IPS-20b (cell line): ENCODE data around the gene PTPRN2.

Source experiments
- H3K27ac ChIP-seq: one replicate; pipeline ENCODE4 v1.5.1; 2013; ENCODE audit warnings: low read length
- H3K27me3 ChIP-seq: 2 replicates; pipeline ENCODE4 v1.6.1; 2013; ENCODE audit warnings: mild to moderate bottlenecking, low read length, inconsistent platforms; ENCODE audit not compliant: insufficient read depth
- H3K36me3 ChIP-seq: 2 replicates; pipeline ENCODE4 v1.6.1; 2013; ENCODE audit warnings: low read depth, mild to moderate bottlenecking, inconsistent platforms, low read length, moderate library complexity; ENCODE audit not compliant: insufficient read depth
- H3K4me1 ChIP-seq: 2 replicates; pipeline ENCODE4 v1.6.1; 2013; ENCODE audit warnings: mild to moderate bottlenecking, control low read depth, inconsistent platforms, low read length, moderate library complexity; ENCODE audit not compliant: insufficient read depth
- H3K4me3 ChIP-seq: 2 replicates; pipeline ENCODE4 v1.5.1; 2013; ENCODE audit warnings: mild to moderate bottlenecking, low read length, inconsistent platforms
- H3K9ac ChIP-seq: 2 replicates; pipeline ENCODE4 v1.6.1; 2013; ENCODE audit warnings: low read depth, mild to moderate bottlenecking, inconsistent platforms, low read length, moderate library complexity
- H3K9me3 ChIP-seq: 2 replicates; pipeline ENCODE4 v1.6.1; 2013; ENCODE audit warnings: mild to moderate bottlenecking, low read depth, low read length, inconsistent platforms; ENCODE audit not compliant: insufficient read depth

PTPRN2 gene

GRCh38 chr7:157797361-157797760 lies 790.3 kb downstream of the PTPRN2 start:
- Histone ChIP-seq H3K4me1 (peaks cover 8% of the 10 kb centered on the region; the same call in 1 of the 2 replicates), H3K27ac (no peak overlapping the region), H3K36me3 (no peaks in the 10 kb centered on the region), H3K9ac (no peak overlapping the region), H3K4me3 (no peak overlapping the region), H3K9me3 (peaks cover 47% of the 10 kb centered on the region), H3K27me3 (no peaks in the 10 kb centered on the region)

- H3K4me3 ChIP-seq, result no peak overlapping the region
- no peak overlapping the region for H3K9ac ChIP-seq
- H3K27me3 ChIP-seq, result no peaks in the 10 kb centered on the region
- no peak overlapping the region for H3K27ac ChIP-seq
- no peaks in the 10 kb centered on the region for H3K36me3 ChIP-seq
- peaks cover 8% of the 10 kb centered on the region; the same call in 1 of the 2 replicates for H3K4me1 ChIP-seq
- peaks cover 42% of the 10 kb centered on the region for H3K9me3 ChIP-seq
Observed at GRCh38 chr7:157796846-157797245, 790.8 kb downstream of the PTPRN2 start.

- no peak overlapping the region for H3K27ac ChIP-seq
- no peaks in the 10 kb centered on the region for H3K36me3 ChIP-seq
- peaks cover 44% of the 10 kb centered on the region for H3K9me3 ChIP-seq
- no peaks in the 10 kb centered on the region for H3K27me3 ChIP-seq
- no peak overlapping the region for H3K9ac ChIP-seq
- H3K4me3 ChIP-seq, result no peak overlapping the region
- peaks cover 8% of the 10 kb centered on the region; the same call in 1 of the 2 replicates for H3K4me1 ChIP-seq
Observed at GRCh38 chr7:157795643-157796042, 792.0 kb downstream of the PTPRN2 start.

GRCh38 chr7:157795199-157795598 lies 792.4 kb downstream of the PTPRN2 start:
- peaks cover 8% of the 10 kb centered on the region; the same call in 1 of the 2 replicates for H3K4me1 ChIP-seq
- H3K9ac ChIP-seq, result no peak overlapping the region
- H3K27ac ChIP-seq, result no peak overlapping the region
- no peaks in the 10 kb centered on the region for H3K36me3 ChIP-seq
- H3K27me3 ChIP-seq, result no peaks in the 10 kb centered on the region
- H3K9me3 ChIP-seq, result peaks cover 44% of the 10 kb centered on the region
- no peak overlapping the region for H3K4me3 ChIP-seq

GRCh38 chr7:157794746-157795065 lies 792.9 kb downstream of the PTPRN2 start:
- Histone ChIP-seq H3K4me3 (0 out of 2 replicates have a peak overlapping the region, but pooled peaks have one; percentile 32), H3K36me3 (no peaks in the 10 kb centered on the region), H3K27ac (no peak overlapping the region), H3K27me3 (no peaks in the 10 kb centered on the region), H3K9ac (no peak overlapping the region), H3K9me3 (peaks cover 44% of the 10 kb centered on the region), H3K4me1 (peaks cover 8% of the 10 kb centered on the region; the same call in 1 of the 2 replicates)

- no peak overlapping the region for H3K27ac ChIP-seq
- H3K36me3 ChIP-seq, result no peaks in the 10 kb centered on the region
- H3K4me3 ChIP-seq, result 0 out of 2 replicates have a peak overlapping the region, but pooled peaks have one; percentile 32
- peaks cover 8% of the 10 kb centered on the region; the same call in 1 of the 2 replicates for H3K4me1 ChIP-seq
- no peaks in the 10 kb centered on the region for H3K27me3 ChIP-seq
- H3K9ac ChIP-seq, result no peak overlapping the region
- peaks cover 46% of the 10 kb centered on the region for H3K9me3 ChIP-seq
Observed at GRCh38 chr7:157793973-157794745, 793.5 kb downstream of the PTPRN2 start.

GRCh38 chr7:157793087-157793353 lies 794.6 kb downstream of the PTPRN2 start:
- Histone ChIP-seq H3K36me3 (no peaks in the 10 kb centered on the region), H3K9ac (no peak overlapping the region), H3K4me1 (peaks cover 8% of the 10 kb centered on the region; the same call in 1 of the 2 replicates), H3K9me3 (peaks cover 44% of the 10 kb centered on the region), H3K4me3 (no peak overlapping the region), H3K27me3 (no peaks in the 10 kb centered on the region), H3K27ac (no peak overlapping the region)

- Histone ChIP-seq H3K36me3 (no peaks in the 10 kb centered on the region), H3K9me3 (peaks cover 44% of the 10 kb centered on the region), H3K4me3 (no peak overlapping the region), H3K27me3 (no peaks in the 10 kb centered on the region), H3K9ac (no peak overlapping the region), H3K4me1 (peaks cover 8% of the 10 kb centered on the region; the same call in 1 of the 2 replicates), H3K27ac (no peak overlapping the region)
Observed at GRCh38 chr7:157792241-157793086, 795.2 kb downstream of the PTPRN2 start.

- H3K27ac ChIP-seq, result no peak overlapping the region
- no peak overlapping the region for H3K4me3 ChIP-seq
- H3K9ac ChIP-seq, result no peak overlapping the region
- H3K4me1 ChIP-seq, result peaks cover 8% of the 10 kb centered on the region; the same call in 1 of the 2 replicates
- H3K27me3 ChIP-seq, result no peaks in the 10 kb centered on the region
- peaks cover 38% of the 10 kb centered on the region for H3K9me3 ChIP-seq
- H3K36me3 ChIP-seq, result no peaks in the 10 kb centered on the region
Observed at GRCh38 chr7:157791666-157792065, 796.0 kb downstream of the PTPRN2 start.

GRCh38 chr7:157791261-157791660 lies 796.4 kb downstream of the PTPRN2 start:
- Histone ChIP-seq H3K36me3 (no peaks in the 10 kb centered on the region), H3K4me3 (no peak overlapping the region), H3K27ac (no peak overlapping the region), H3K9me3 (peaks cover 36% of the 10 kb centered on the region), H3K27me3 (no peaks in the 10 kb centered on the region), H3K4me1 (peaks cover 8% of the 10 kb centered on the region; the same call in 1 of the 2 replicates), H3K9ac (no peak overlapping the region)

GRCh38 chr7:157789942-157790341 lies 797.7 kb downstream of the PTPRN2 start:
- H3K4me1 ChIP-seq, result peaks cover 8% of the 10 kb centered on the region; the same call in 1 of the 2 replicates
- H3K9me3 ChIP-seq, result peaks cover 30% of the 10 kb centered on the region
- H3K9ac ChIP-seq, result no peak overlapping the region
- H3K27ac ChIP-seq, result no peak overlapping the region
- H3K27me3 ChIP-seq, result no peaks in the 10 kb centered on the region
- H3K36me3 ChIP-seq, result no peaks in the 10 kb centered on the region
- H3K4me3 ChIP-seq, result no peak overlapping the region

- H3K4me1 ChIP-seq, result no peaks in the 10 kb centered on the region
- no peaks in the 10 kb centered on the region for H3K27me3 ChIP-seq
- H3K9me3 ChIP-seq, result peaks cover 25% of the 10 kb centered on the region
- H3K36me3 ChIP-seq, result no peaks in the 10 kb centered on the region
- no peak overlapping the region for H3K27ac ChIP-seq
- no peak overlapping the region for H3K9ac ChIP-seq
- no peak overlapping the region for H3K4me3 ChIP-seq
Observed at GRCh38 chr7:157789094-157789493, 798.5 kb downstream of the PTPRN2 start.
